HFFc6 (cell line): Measurements from ENCODE around the gene PLEKHA4. TPM values are rescaled to one million over a fixed set of nuclear protein-coding genes. Genes with fewer than 3 reads are reported as not detected.
A peak's percentile ranks its signal among the peaks of the same experiment; 100 is the strongest.

ENCODE experiments used
- DNase-seq: peaks from one replicate; pipeline ENCODE4 v3.0.0-alpha.2; 2018
- H3K27ac Mint-ChIP-seq: 2 replicates; pipeline ENCODE4 v1.8.0; 2020; ENCODE audit warnings: mild to moderate bottlenecking, mixed read lengths
- H3K27me3 Mint-ChIP-seq: 2 replicates; pipeline ENCODE4 v1.8.0; 2021; ENCODE audit warnings: mild to moderate bottlenecking, moderate library complexity, mixed read lengths; ENCODE audit not compliant: insufficient read depth
- H3K36me3 Mint-ChIP-seq: 2 replicates; pipeline ENCODE4 v1.8.0; 2021; ENCODE audit warnings: low read depth, mixed read lengths
- H3K4me1 Mint-ChIP-seq: 2 replicates; pipeline ENCODE4 v1.8.0; 2020; ENCODE audit warnings: low read depth, mixed read lengths
- H3K4me3 Mint-ChIP-seq: 2 replicates; pipeline ENCODE4 v1.8.0; 2020; ENCODE audit warnings: mild to moderate bottlenecking, moderate library complexity, mixed read lengths
- H3K9me3 Mint-ChIP-seq: 2 replicates; pipeline ENCODE4 v1.8.0; 2020; ENCODE audit warnings: mild to moderate bottlenecking, mixed read lengths
- CTCF ChIP-seq: fragments of 200-600 bp; sonication (generic); IDR thresholded peaks from 2 replicates; pipeline ENCODE4 v1.5.0; 2021; ENCODE audit warnings: antibody characterized with exemption, mild to moderate bottlenecking
- long read RNA-seq: library from polyadenylated mRNA; unstranded; transcript quantifications from one replicate; pipeline ENCODE4 v2.0.0, GENCODE V29; 2019
- total RNA-seq, 6 experiments: library from RNA; stranded (reverse); fragmentation: NEBNext Ultra II Directional; extraction: Animal tissue kit (Norgen Biotek cat#: 25700); gene quantifications; 2 replicates in 1 of 6; 3 replicates in 5 of 6; pipeline ENCODE4 v1.2.3, GENCODE V29; 2021

Gene PLEKHA4, protein sequence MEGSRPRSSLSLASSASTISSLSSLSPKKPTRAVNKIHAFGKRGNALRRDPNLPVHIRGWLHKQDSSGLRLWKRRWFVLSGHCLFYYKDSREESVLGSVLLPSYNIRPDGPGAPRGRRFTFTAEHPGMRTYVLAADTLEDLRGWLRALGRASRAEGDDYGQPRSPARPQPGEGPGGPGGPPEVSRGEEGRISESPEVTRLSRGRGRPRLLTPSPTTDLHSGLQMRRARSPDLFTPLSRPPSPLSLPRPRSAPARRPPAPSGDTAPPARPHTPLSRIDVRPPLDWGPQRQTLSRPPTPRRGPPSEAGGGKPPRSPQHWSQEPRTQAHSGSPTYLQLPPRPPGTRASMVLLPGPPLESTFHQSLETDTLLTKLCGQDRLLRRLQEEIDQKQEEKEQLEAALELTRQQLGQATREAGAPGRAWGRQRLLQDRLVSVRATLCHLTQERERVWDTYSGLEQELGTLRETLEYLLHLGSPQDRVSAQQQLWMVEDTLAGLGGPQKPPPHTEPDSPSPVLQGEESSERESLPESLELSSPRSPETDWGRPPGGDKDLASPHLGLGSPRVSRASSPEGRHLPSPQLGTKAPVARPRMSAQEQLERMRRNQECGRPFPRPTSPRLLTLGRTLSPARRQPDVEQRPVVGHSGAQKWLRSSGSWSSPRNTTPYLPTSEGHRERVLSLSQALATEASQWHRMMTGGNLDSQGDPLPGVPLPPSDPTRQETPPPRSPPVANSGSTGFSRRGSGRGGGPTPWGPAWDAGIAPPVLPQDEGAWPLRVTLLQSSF
- 10 to 100 TPM in 4 of 6 experiments, 1 to 10 TPM in 2; 7.7 to 15.1 (median 13.2) TPM for total RNA-seq
- long read RNA-seq, partial matches to known transcripts = 0 of 1 reads
- long read RNA-seq, other reads (novel, unspliced or antisense) = 1 of 1 reads

DNA sequence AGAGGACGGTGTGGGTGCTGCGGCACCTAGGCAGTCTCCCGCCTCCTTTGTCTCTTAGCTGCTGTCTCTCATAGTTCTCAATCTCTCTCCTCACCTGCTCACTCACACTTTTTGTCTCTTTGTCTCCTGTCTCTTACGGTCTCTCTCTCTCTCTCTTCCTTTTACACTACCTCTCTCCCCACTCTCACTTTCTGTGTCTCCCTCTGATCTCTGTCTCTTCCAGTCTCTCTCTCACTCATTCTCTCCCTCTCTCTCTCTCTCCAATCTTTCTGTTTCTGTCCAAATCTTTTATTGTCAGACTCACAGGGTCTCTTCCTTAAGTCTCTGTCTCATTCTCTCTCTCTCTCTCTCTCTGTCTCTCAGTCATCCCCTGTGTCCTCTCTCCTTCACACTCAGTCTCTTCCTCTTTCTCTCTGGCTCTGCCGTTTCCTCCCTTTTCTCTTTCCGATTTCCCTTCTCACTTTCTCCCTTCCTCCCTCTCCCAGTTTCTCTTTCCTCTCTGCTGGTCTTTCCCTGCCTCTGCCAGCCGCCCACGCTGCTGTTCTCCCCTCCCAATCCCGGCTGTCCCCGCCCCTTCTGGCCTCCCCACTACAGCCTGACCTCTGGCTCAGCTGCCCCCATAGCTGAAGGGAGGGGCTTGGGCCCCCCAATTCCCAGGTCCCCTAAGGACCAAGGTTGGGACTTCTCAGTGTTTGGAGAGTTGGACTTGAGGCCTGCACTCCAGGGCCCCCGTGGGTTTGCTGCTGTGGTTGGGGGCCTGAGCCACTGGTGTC, at the start of gene PLEKHA4:
TSS of gene PLEKHA4 (minus strand) at position 504 of the 773 bp plus-strand sequence. CDS start 997 bp downstream, outside the sequence.
- Mint-ChIP-seq H3K27me3 (peaks cover 15% of the 10 kb centered on the region), H3K27ac (peak within 1 kb of the TSS; percentile 93), H3K4me3 (peak within 1 kb of the TSS; percentile 86), H3K36me3 (peaks cover 21% of the 10 kb centered on the region), H3K9me3 (peaks cover 12% of the 10 kb centered on the region), H3K4me1 (peaks cover 30% of the 10 kb centered on the region)
- TF ChIP-seq CTCF = no peak
- no peak for DNase-seq

DNA sequence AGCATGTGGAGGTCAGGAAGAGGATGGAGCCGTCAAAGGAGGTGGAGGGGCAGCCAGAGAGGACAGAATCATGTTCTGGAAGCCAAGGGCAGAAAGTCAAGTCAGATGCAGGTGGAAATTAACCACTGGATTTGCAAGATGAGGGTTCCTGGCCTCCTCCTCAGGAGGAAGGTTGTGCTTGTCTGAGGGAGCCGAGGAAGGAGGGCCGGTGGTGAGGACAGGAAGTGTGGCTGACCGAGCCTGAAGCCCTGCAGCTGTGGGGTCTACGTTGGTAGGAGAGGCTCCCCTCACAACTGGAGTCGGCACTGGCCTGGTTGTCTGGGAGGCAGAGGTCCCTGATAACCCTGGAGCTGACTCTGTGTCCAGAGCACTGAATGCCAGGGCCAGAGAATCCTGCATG, 49.7 kb upstream of the PLEKHA4 start:
- no peak for TF ChIP-seq CTCF
- no peak overlapping the region for H3K4me3 Mint-ChIP-seq
- no peaks in the 10 kb centered on the region for H3K27me3 Mint-ChIP-seq
- DNase-seq = no peak
- H3K9me3 Mint-ChIP-seq = no peaks in the 10 kb centered on the region
- no peaks in the 10 kb centered on the region for H3K4me1 Mint-ChIP-seq
- peaks cover 28% of the 10 kb centered on the region for H3K36me3 Mint-ChIP-seq
- no peak overlapping the region for H3K27ac Mint-ChIP-seq

DNA sequence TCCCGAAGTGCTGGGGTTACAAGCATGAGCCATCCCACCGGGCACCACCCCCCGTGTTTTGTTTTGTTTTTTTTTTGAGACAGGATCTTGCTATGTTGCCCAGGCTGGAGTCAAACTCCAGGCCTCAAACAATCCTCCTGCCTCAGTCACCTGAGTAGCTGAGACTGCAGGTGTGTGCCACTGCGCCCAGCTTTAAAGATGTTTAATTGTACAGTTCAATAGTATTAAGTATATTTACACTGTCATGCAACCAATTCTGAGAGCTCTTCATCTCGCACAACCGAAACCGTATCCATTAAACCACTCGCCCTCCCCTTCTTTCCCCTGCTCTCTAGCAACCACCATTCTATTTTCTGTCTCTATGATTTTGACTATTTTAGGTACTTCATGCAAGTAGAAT, 47.3 kb upstream of the PLEKHA4 start:
- H3K27me3 Mint-ChIP-seq = no peaks in the 10 kb centered on the region
- peaks cover 36% of the 10 kb centered on the region for H3K36me3 Mint-ChIP-seq
- H3K4me1 Mint-ChIP-seq = no peaks in the 10 kb centered on the region
- H3K4me3 Mint-ChIP-seq = no peak overlapping the region
- no peaks in the 10 kb centered on the region for H3K9me3 Mint-ChIP-seq
- no peak overlapping the region for H3K27ac Mint-ChIP-seq
- TF ChIP-seq CTCF = no peak
- no peak for DNase-seq

DNA sequence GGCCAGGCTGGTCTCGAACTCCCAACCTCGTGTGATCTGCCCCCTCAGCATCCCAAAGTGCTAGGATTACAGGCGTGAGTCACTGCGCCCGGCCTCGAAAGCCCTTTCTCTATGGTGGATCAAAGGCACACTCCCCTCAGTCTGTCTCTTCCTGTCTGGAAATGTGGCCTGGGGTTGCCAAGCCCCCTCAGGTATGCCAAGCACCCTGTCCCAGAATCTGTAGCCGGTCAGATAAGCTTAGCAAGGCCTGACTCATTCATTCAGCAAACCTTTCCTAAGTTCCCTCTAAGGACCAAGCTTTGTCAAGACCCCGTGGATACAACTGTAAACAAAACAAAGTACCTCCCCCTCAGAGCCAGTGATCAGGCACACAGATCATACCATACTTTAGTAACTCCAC, 45.8 kb upstream of the PLEKHA4 start:
- H3K27ac Mint-ChIP-seq = no peak overlapping the region
- H3K9me3 Mint-ChIP-seq = no peaks in the 10 kb centered on the region
- H3K27me3 Mint-ChIP-seq = no peaks in the 10 kb centered on the region
- TF ChIP-seq CTCF = no peak
- H3K4me3 Mint-ChIP-seq = no peak overlapping the region
- no peak for DNase-seq
- H3K36me3 Mint-ChIP-seq = peaks cover 36% of the 10 kb centered on the region
- H3K4me1 Mint-ChIP-seq = no peaks in the 10 kb centered on the region
